Liver (tissue), 9 donors: ENCODE data around the gene CDK1. TPM values are rescaled to one million over a fixed set of nuclear protein-coding genes. Genes with fewer than 3 reads are reported as not detected.
A peak's percentile ranks its signal among the peaks of the same experiment; 100 is the strongest.

Experiments
- DNase-seq: peaks from one replicate; pipeline ENCODE4 v3.0.0-alpha.2; 2017; ENCODE audit warnings: low spot score
- H3K27ac ChIP-seq, 2 donors: one replicate each; pipeline ENCODE4 v1.7.0; 2013; ENCODE audit warnings: inconsistent platforms in 2 of 2, low read length in 2 of 2, control low read depth in 1 of 2, low read depth in 1 of 2, mild to moderate bottlenecking in 1 of 2
- H3K27me3 ChIP-seq, 4 donors: one replicate each; pipeline versions ENCODE4 v1.6.1 to v1.7.0; 2013; ENCODE audit warnings: low read length in 3 of 4, inconsistent platforms in 1 of 4, mild to moderate bottlenecking in 1 of 4, moderate library complexity in 1 of 4; ENCODE audit not compliant: control insufficient read depth in 4 of 4, insufficient read depth in 4 of 4
- H3K36me3 ChIP-seq, 4 donors: one replicate each; pipeline versions ENCODE4 v1.6.1 to v1.7.0; 2013; ENCODE audit warnings: low read length in 3 of 4, mild to moderate bottlenecking in 3 of 4, low read depth in 1 of 4, moderate library complexity in 1 of 4; ENCODE audit not compliant: control insufficient read depth in 4 of 4, insufficient read depth in 3 of 4
- H3K4me1 ChIP-seq, 4 donors: one replicate each; pipeline versions ENCODE4 v1.6.1 to v1.7.0; 2013; ENCODE audit warnings: low read length in 3 of 4, mild to moderate bottlenecking in 3 of 4, moderate library complexity in 1 of 4; ENCODE audit not compliant: control insufficient read depth in 4 of 4, insufficient read depth in 4 of 4
- H3K4me3 ChIP-seq, 3 donors: one replicate each; pipeline versions ENCODE4 v1.6.1 to v1.7.0; 2013; ENCODE audit warnings: low read length in 3 of 3, control low read depth in 1 of 3, low read depth in 1 of 3, mild to moderate bottlenecking in 1 of 3
- H3K9ac ChIP-seq, 2 donors: one replicate each; pipeline ENCODE4 v1.7.0; 2013; ENCODE audit warnings: low read length in 2 of 2, mild to moderate bottlenecking in 2 of 2, moderate library complexity in 2 of 2, control low read depth in 1 of 2, low read depth in 1 of 2
- H3K9me3 ChIP-seq, 4 donors: one replicate each; pipeline versions ENCODE4 v1.6.1 to v1.7.0; 2013; ENCODE audit warnings: low read length in 3 of 4; ENCODE audit not compliant: control insufficient read depth in 4 of 4
- FOXA1 ChIP-seq: IDR thresholded peaks from 2 replicates; pipeline ENCODE4 v1.6.1; 2016; ENCODE audit warnings: antibody characterized with exemption
- GABPA ChIP-seq, 2 donors: IDR thresholded peaks in 1 of 2; conservative IDR thresholded peaks in 1 of 2; 2 replicates each; pipeline ENCODE4 v1.6.1; 2016; ENCODE audit warnings: antibody characterized with exemption in 2 of 2, mild to moderate bottlenecking in 1 of 2, moderate library complexity in 1 of 2
- HNF4G ChIP-seq: IDR thresholded peaks from 2 replicates; pipeline ENCODE4 v1.6.1; 2016; ENCODE audit warnings: antibody characterized with exemption
- JUND ChIP-seq, 2 donors: IDR thresholded peaks; 2 replicates each; pipeline ENCODE4 v1.6.1; 2016; ENCODE audit warnings: antibody characterized with exemption in 2 of 2
- RAD21 ChIP-seq, 2 donors: IDR thresholded peaks; 2 replicates each; pipeline ENCODE4 v1.6.1; 2016; ENCODE audit warnings: antibody characterized with exemption in 2 of 2, mild to moderate bottlenecking in 2 of 2
- SP1 ChIP-seq: IDR thresholded peaks from 2 replicates; pipeline ENCODE4 v1.6.1; 2018; ENCODE audit warnings: antibody characterized with exemption, mild to moderate bottlenecking
- TAF1 ChIP-seq: conservative IDR thresholded peaks from 2 replicates; pipeline ENCODE4 v1.6.1; 2016; ENCODE audit warnings: antibody characterized with exemption, mild to moderate bottlenecking
- YY1 ChIP-seq: IDR thresholded peaks from 2 replicates; pipeline ENCODE4 v1.6.1; 2016; ENCODE audit warnings: antibody characterized with exemption, mild to moderate bottlenecking
- WGBS: extraction: QIAGEN DNeasy Blood & Tissue Kit; methylation state at CpG from one replicate; pipeline ENCODE4 v1.1.7; 2013; 5-methylcytosine and 5-hydroxymethylcytosine counted together
- polyA plus RNA-seq, 2 donors: library from polyadenylated mRNA; stranded (reverse) in 1 of 2; unstranded in 1 of 2; fragments of 200-250 nt in 1 of 2; fragments of >200 nt in 1 of 2; fragmentation: Nextera tagmentation in 1 of 2; extraction: Ambion mirVana in 1 of 2; gene quantifications; one replicate each; pipeline versions ENCODE4 v1.2.1 to v1.2.3, GENCODE V29; 2013 to 2015
- total RNA-seq, 2 donors: library from RNA; depleted of rRNA; stranded (reverse); fragments of >200 nt; gene quantifications; one replicate each; pipeline ENCODE4 v1.2.3, GENCODE V29; 2014
- TF ChIP-seq, protein P1 (sequence below): IDR thresholded peaks from 2 replicates; pipeline ENCODE4 v1.6.1; 2016; ENCODE audit warnings: antibody characterized with exemption
- TF ChIP-seq, protein P2 (sequence below): fragments of 150-350 bp; IDR thresholded peaks from 2 replicates; pipeline ENCODE4 v1.5.1; 2017; ENCODE audit warnings: improper control_type of control experiment, low read depth, low read length; ENCODE audit not compliant: missing input control
- TF ChIP-seq, protein P3 (sequence below): IDR thresholded peaks from 2 replicates; pipeline ENCODE4 v1.6.1; 2016; ENCODE audit warnings: antibody characterized with exemption
- TF ChIP-seq, protein P4 (sequence below): IDR thresholded peaks from 2 replicates; pipeline ENCODE4 v1.6.1; 2016; ENCODE audit warnings: antibody characterized with exemption, mild to moderate bottlenecking
- TF ChIP-seq, protein P5 (sequence below): IDR thresholded peaks from 2 replicates; pipeline ENCODE4 v1.6.1; 2016; ENCODE audit warnings: antibody characterized with exemption
- donor health status: healthy.
- donor health status: healthy.
- donor health status: healthy.
- donor health status: healthy.
- donor health status: healthy.

Gene CDK1
- total and polyA plus RNA-seq, 4 donors = 0.08 to 73.5 (median 2.6) TPM

DNA sequence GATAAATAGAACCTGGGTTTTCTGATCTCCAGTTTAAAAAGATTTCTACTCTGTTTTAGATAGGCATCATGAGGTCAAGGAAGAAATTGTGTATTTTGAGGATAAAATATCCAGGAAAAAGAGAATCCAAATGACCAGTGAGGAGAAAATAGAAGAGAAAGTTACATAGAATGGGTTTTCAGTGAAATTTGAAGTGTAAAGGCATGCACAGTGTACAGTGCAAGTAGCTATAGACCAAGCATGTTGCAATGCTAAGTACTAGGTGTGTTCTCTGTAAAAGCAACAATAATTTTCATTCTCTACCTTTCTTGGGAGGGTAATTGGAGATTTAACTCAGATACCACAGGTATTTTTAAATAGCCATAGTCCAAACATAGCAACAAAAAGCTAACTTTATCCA is 22.6 kb downstream of the CDK1 start:
- Histone ChIP-seq H3K9me3 (no peaks in the 10 kb centered on the region), H3K36me3 (no peaks in the 10 kb centered on the region), H3K4me3 (no peak overlapping the region), H3K4me1 (peaks cover 0 to 3% (median under 1%) of the 10 kb centered on the region in 4 donors), H3K27ac (no peak overlapping the region), H3K9ac (no peak overlapping the region), H3K27me3 (no peaks in the 10 kb centered on the region)
- DNase-seq = no peak
- no peak for TF ChIP-seq FOXA1
- no peak for TF ChIP-seq TAF1
- TF ChIP-seq, protein P1, sequence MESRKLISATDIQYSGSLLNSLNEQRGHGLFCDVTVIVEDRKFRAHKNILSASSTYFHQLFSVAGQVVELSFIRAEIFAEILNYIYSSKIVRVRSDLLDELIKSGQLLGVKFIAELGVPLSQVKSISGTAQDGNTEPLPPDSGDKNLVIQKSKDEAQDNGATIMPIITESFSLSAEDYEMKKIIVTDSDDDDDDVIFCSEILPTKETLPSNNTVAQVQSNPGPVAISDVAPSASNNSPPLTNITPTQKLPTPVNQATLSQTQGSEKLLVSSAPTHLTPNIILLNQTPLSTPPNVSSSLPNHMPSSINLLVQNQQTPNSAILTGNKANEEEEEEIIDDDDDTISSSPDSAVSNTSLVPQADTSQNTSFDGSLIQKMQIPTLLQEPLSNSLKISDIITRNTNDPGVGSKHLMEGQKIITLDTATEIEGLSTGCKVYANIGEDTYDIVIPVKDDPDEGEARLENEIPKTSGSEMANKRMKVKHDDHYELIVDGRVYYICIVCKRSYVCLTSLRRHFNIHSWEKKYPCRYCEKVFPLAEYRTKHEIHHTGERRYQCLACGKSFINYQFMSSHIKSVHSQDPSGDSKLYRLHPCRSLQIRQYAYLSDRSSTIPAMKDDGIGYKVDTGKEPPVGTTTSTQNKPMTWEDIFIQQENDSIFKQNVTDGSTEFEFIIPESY = no peak
- TF ChIP-seq, protein P2, sequence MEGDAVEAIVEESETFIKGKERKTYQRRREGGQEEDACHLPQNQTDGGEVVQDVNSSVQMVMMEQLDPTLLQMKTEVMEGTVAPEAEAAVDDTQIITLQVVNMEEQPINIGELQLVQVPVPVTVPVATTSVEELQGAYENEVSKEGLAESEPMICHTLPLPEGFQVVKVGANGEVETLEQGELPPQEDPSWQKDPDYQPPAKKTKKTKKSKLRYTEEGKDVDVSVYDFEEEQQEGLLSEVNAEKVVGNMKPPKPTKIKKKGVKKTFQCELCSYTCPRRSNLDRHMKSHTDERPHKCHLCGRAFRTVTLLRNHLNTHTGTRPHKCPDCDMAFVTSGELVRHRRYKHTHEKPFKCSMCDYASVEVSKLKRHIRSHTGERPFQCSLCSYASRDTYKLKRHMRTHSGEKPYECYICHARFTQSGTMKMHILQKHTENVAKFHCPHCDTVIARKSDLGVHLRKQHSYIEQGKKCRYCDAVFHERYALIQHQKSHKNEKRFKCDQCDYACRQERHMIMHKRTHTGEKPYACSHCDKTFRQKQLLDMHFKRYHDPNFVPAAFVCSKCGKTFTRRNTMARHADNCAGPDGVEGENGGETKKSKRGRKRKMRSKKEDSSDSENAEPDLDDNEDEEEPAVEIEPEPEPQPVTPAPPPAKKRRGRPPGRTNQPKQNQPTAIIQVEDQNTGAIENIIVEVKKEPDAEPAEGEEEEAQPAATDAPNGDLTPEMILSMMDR = no peak
- TF ChIP-seq SP1 = no peak
- TF ChIP-seq JUND (IDR thresholded peaks at IDR 0.05) = no peak
- TF ChIP-seq, protein P3, sequence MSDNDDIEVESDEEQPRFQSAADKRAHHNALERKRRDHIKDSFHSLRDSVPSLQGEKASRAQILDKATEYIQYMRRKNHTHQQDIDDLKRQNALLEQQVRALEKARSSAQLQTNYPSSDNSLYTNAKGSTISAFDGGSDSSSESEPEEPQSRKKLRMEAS = no peak
- TF ChIP-seq HNF4G = no peak

DNA sequence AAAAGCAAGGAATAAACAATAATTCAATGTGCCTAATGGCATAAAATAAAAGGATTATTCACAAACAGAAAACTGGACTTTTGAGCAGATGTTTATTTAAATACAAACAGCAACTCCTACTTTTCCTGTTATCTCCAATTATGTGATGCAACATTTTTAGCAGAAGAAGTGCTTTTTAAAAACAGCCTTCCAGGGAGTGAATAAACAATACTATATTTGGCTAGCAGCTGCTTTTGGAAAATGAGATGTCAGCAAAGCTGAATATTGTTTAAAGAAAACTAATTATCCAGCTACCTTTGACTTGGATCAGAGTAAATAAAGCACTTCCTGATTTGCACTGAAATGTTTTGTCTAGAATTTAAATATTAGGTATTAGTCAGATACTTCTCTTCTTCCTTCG is 23.2 kb downstream of the CDK1 start:
- Histone ChIP-seq H3K36me3 (no peaks in the 10 kb centered on the region), H3K9me3 (no peaks in the 10 kb centered on the region), H3K4me3 (no peak overlapping the region), H3K27me3 (no peaks in the 10 kb centered on the region), H3K4me1 (peaks cover 0 to 3% (median under 1%) of the 10 kb centered on the region in 4 donors), H3K9ac (no peak overlapping the region), H3K27ac (no peak overlapping the region)
- DNase-seq = no peak
- peak in 1 of 2 donors; percentile 6 for TF ChIP-seq RAD21 (IDR thresholded peaks at IDR 0.05)
- no peak for TF ChIP-seq TAF1
- TF ChIP-seq, protein P1 = no peak
- TF ChIP-seq, protein P4, sequence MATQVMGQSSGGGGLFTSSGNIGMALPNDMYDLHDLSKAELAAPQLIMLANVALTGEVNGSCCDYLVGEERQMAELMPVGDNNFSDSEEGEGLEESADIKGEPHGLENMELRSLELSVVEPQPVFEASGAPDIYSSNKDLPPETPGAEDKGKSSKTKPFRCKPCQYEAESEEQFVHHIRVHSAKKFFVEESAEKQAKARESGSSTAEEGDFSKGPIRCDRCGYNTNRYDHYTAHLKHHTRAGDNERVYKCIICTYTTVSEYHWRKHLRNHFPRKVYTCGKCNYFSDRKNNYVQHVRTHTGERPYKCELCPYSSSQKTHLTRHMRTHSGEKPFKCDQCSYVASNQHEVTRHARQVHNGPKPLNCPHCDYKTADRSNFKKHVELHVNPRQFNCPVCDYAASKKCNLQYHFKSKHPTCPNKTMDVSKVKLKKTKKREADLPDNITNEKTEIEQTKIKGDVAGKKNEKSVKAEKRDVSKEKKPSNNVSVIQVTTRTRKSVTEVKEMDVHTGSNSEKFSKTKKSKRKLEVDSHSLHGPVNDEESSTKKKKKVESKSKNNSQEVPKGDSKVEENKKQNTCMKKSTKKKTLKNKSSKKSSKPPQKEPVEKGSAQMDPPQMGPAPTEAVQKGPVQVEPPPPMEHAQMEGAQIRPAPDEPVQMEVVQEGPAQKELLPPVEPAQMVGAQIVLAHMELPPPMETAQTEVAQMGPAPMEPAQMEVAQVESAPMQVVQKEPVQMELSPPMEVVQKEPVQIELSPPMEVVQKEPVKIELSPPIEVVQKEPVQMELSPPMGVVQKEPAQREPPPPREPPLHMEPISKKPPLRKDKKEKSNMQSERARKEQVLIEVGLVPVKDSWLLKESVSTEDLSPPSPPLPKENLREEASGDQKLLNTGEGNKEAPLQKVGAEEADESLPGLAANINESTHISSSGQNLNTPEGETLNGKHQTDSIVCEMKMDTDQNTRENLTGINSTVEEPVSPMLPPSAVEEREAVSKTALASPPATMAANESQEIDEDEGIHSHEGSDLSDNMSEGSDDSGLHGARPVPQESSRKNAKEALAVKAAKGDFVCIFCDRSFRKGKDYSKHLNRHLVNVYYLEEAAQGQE = no peak
- no peak for TF ChIP-seq GABPA (IDR thresholded peaks at IDR 0.05 in 1 of 2, conservative IDR thresholded peaks at IDR 0.05 in 1 of 2)
- no peak for TF ChIP-seq JUND (IDR thresholded peaks at IDR 0.05)
- TF ChIP-seq, protein P5, sequence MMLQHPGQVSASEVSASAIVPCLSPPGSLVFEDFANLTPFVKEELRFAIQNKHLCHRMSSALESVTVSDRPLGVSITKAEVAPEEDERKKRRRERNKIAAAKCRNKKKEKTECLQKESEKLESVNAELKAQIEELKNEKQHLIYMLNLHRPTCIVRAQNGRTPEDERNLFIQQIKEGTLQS = no peak
- TF ChIP-seq YY1 = no peak
- WGBS = 83% methylated on average over 1 of the region's 1 CpG
